IMR-90 (cell line): Measurements from ENCODE around the gene PSMG4. TPM values are rescaled to one million over a fixed set of nuclear protein-coding genes. Genes with fewer than 3 reads are reported as not detected.

ENCODE experiments used
- ATAC-seq: fragments of 200-7000 bp; cut with Tn5 transposase; 2 replicates; pipeline ENCODE4 v1.9.1; 2020; ENCODE audit warnings: low read depth, mild to moderate bottlenecking, moderate library complexity
- BruUV-seq: library from RNA; stranded (reverse); fragments of 400-500 nt; replicated peaks from 2 replicates; lab custom pipeline; 2021; lab: Mats Ljungman, UMichigan
- CTCF ChIA-PET: fragments of 300-600 bp; formaldehyde crosslinking; extraction: SDS; loops from one replicate; lab custom pipeline; 2021; ENCODE audit warnings: antibody characterized with exemption; lab: Yijun Ruan, JAX
- POLR2A ChIA-PET: fragments of 300-600 bp; sonication (Branson Sonifier 250); formaldehyde crosslinking; loops from one replicate; lab custom pipeline; 2022; ENCODE audit warnings: antibody characterized with exemption; ENCODE audit not compliant: unreplicated experiment; lab: Charles Lee
- DNase-seq: peaks from one replicate; pipeline ENCODE4 v3.0.0; 2013
- H2AFZ ChIP-seq: replicated peaks from 2 replicates; pipeline ENCODE3; 2013; ENCODE audit warnings: low read length, mild to moderate bottlenecking; ENCODE audit not compliant: poor library complexity
- H2AK5ac ChIP-seq: 2 replicates; pipeline ENCODE4 v1.6.1; 2013; ENCODE audit warnings: low read depth, low read length, inconsistent platforms
- H2AK9ac ChIP-seq: replicated peaks from 2 replicates; pipeline ENCODE3; 2013; ENCODE audit warnings: mild to moderate bottlenecking, low read depth, low read length, moderate library complexity; ENCODE audit not compliant: poor library complexity
- H2BK120ac ChIP-seq: 2 replicates; pipeline ENCODE4 v1.6.1; 2013; ENCODE audit warnings: low read depth, low read length, inconsistent platforms
- H2BK15ac ChIP-seq: 3 replicates; pipeline ENCODE4 v1.6.1; 2013; ENCODE audit warnings: low read depth, low read length, inconsistent platforms
- H2BK20ac ChIP-seq: 2 replicates; pipeline ENCODE4 v1.6.1; 2013; ENCODE audit warnings: low read depth, mild to moderate bottlenecking, inconsistent platforms, low read length, moderate library complexity
- H2BK5ac ChIP-seq: 2 replicates; pipeline ENCODE4 v1.6.1; 2013; ENCODE audit warnings: mild to moderate bottlenecking, low read depth, low read length, inconsistent platforms; ENCODE audit not compliant: poor library complexity, severe bottlenecking
- H3K14ac ChIP-seq: replicated peaks from 2 replicates; pipeline ENCODE4 v1.6.1; 2013; ENCODE audit warnings: low read depth, low read length, inconsistent platforms
- H3K18ac ChIP-seq: 2 replicates; pipeline ENCODE4 v1.6.1; 2013; ENCODE audit warnings: low read depth, low read length, control low read depth
- H3K23ac ChIP-seq: 2 replicates; pipeline ENCODE4 v1.6.1; 2013; ENCODE audit warnings: low read depth, low read length, inconsistent platforms
- H3K27ac ChIP-seq: 2 replicates; pipeline ENCODE4 v1.5.1; 2013; ENCODE audit warnings: mild to moderate bottlenecking, control low read depth, low read length; ENCODE audit not compliant: insufficient read depth
- H3K27me3 ChIP-seq: 2 replicates; pipeline ENCODE4 v1.6.1; 2013; ENCODE audit warnings: low read length; ENCODE audit not compliant: control insufficient read depth, insufficient read depth
- H3K36me3 ChIP-seq: 2 replicates; pipeline ENCODE4 v1.6.1; 2013; ENCODE audit warnings: low read length, mixed read lengths; ENCODE audit not compliant: control insufficient read depth, insufficient read depth
- H3K4ac ChIP-seq: 2 replicates; pipeline ENCODE4 v1.6.1; 2013; ENCODE audit warnings: low read depth, low read length, inconsistent platforms
- H3K4me1 ChIP-seq: 2 replicates; pipeline ENCODE4 v1.6.1; 2013; ENCODE audit warnings: low read length, mixed read lengths; ENCODE audit not compliant: control insufficient read depth, insufficient read depth
- H3K4me2 ChIP-seq: 2 replicates; pipeline ENCODE4 v1.6.1; 2013; ENCODE audit warnings: low read depth, mild to moderate bottlenecking, control low read depth, low read length, moderate library complexity
- H3K4me3 ChIP-seq: 2 replicates; pipeline ENCODE4 v1.5.1; 2013; ENCODE audit warnings: low read depth, mild to moderate bottlenecking, control low read depth, low read length, moderate library complexity; ENCODE audit not compliant: insufficient read depth
- H3K56ac ChIP-seq: 2 replicates; pipeline ENCODE4 v1.6.1; 2013; ENCODE audit warnings: low read length, inconsistent platforms; ENCODE audit not compliant: insufficient read depth; ENCODE audit errors: extremely low read depth
- H3K79me1 ChIP-seq, 2 experiments: 2 replicates each; pipeline ENCODE4 v1.6.1; 2013; ENCODE audit warnings: low read length in 2 of 2, inconsistent platforms in 1 of 2, low read depth in 1 of 2
- H3K9ac ChIP-seq: 2 replicates; pipeline ENCODE4 v1.6.1; 2013; ENCODE audit warnings: low read depth, low read length, control low read depth
- H3K9me1 ChIP-seq: 2 replicates; pipeline ENCODE4 v1.6.1; 2013; ENCODE audit warnings: low read length, inconsistent platforms; ENCODE audit not compliant: insufficient read depth
- H3K9me3 ChIP-seq: 2 replicates; pipeline ENCODE4 v1.6.1; 2013; ENCODE audit warnings: low read length; ENCODE audit not compliant: control insufficient read depth, insufficient read depth
- H4K20me1 ChIP-seq: 2 replicates; pipeline ENCODE4 v1.6.1; 2013; ENCODE audit warnings: low read length, inconsistent platforms; ENCODE audit not compliant: insufficient read depth
- H4K5ac ChIP-seq: 2 replicates; pipeline ENCODE4 v1.6.1; 2013; ENCODE audit warnings: mild to moderate bottlenecking, low read depth, low read length, control low read depth
- H4K8ac ChIP-seq, 2 experiments: 2 replicates each; pipeline ENCODE4 v1.6.1; 2013; ENCODE audit warnings: low read depth in 2 of 2, low read length in 2 of 2, control low read depth in 1 of 2, inconsistent platforms in 1 of 2
- H4K91ac ChIP-seq: 2 replicates; pipeline ENCODE4 v1.6.1; 2013; ENCODE audit warnings: low read depth, low read length, inconsistent platforms; ENCODE audit not compliant: insufficient read depth
- BHLHE40 ChIP-seq: fragments of 150-350 bp; IDR thresholded peaks from 2 replicates; pipeline ENCODE4 v1.6.1; 2016; ENCODE audit warnings: mild to moderate bottlenecking, low read depth, low read length
- CEBPB ChIP-seq: IDR thresholded peaks from 2 replicates; pipeline ENCODE4 v1.6.1; 2012; ENCODE audit warnings: low read depth, low read length, improper control_type of control experiment
- CHD1 ChIP-seq: IDR thresholded peaks from 2 replicates; pipeline ENCODE4 v1.6.1; 2012; ENCODE audit warnings: low read depth, low read length, improper control_type of control experiment
- FOS ChIP-seq: fragments of 150-350 bp; IDR thresholded peaks from 2 replicates; pipeline ENCODE4 v1.6.1; 2016; ENCODE audit warnings: low read depth, low read length
- MAFK ChIP-seq: IDR thresholded peaks from 2 replicates; pipeline ENCODE4 v1.6.1; 2012; ENCODE audit warnings: low read depth, low read length, improper control_type of control experiment
- MAZ ChIP-seq: IDR thresholded peaks from 2 replicates; pipeline ENCODE4 v1.6.1; 2012; ENCODE audit warnings: low read depth, mild to moderate bottlenecking, low read length, improper control_type of control experiment, moderate library complexity, borderline replicate concordance
- MXI1 ChIP-seq: IDR thresholded peaks from 2 replicates; pipeline ENCODE4 v1.6.1; 2012; ENCODE audit warnings: low read depth, mild to moderate bottlenecking, low read length, moderate library complexity, borderline replicate concordance
- NFE2L2 ChIP-seq: fragments of 150-350 bp; IDR thresholded peaks from 2 replicates; pipeline ENCODE4 v1.6.1; 2016; ENCODE audit warnings: low read depth, mild to moderate bottlenecking, low read length
- POLR2A ChIP-seq: IDR thresholded peaks from 2 replicates; pipeline ENCODE4 v1.6.1; 2012; ENCODE audit warnings: mild to moderate bottlenecking, low read depth, low read length
- RAD21 ChIP-seq: IDR thresholded peaks from 2 replicates; pipeline ENCODE4 v1.6.1; 2012; ENCODE audit warnings: low read length, improper control_type of control experiment
- RCOR1 ChIP-seq: IDR thresholded peaks from 2 replicates; pipeline ENCODE4 v1.6.1; 2012; ENCODE audit warnings: mild to moderate bottlenecking, low read length, improper control_type of control experiment; ENCODE audit not compliant: insufficient replicate concordance
- RFX5 ChIP-seq: IDR thresholded peaks from 2 replicates; pipeline ENCODE4 v1.8.0; 2012; ENCODE audit warnings: low read depth, mild to moderate bottlenecking, low read length, moderate library complexity
- SMC3 ChIP-seq: fragments of 150-350 bp; IDR thresholded peaks from 2 replicates; pipeline ENCODE4 v1.6.1; 2016; ENCODE audit warnings: low read depth, mild to moderate bottlenecking, antibody characterized with exemption, low read length, moderate library complexity
- WGBS, 2 experiments: methylation state at CpG; one replicate each; pipeline versions ENCODE4 v1.1.5 to v1.1.7; 2013; ENCODE audit warnings: missing lambda C conversion rate in 2 of 2; ENCODE audit not compliant: insufficient read length in 1 of 2; ENCODE audit errors: extremely low coverage in 2 of 2; 5-methylcytosine and 5-hydroxymethylcytosine counted together
- dilution Hi-C: fragments of 300-500 bp; cut with HindIII; formaldehyde crosslinking; loops from one replicate; pipeline ENCODE4 v1.14.3; 2018; ENCODE audit warnings: low sequenced_read_pairs; ENCODE audit not compliant: unreplicated experiment
- in situ Hi-C: fragments of 300-500 bp; cut with MboI; formaldehyde crosslinking; loops from 3 replicates; pipeline ENCODE4 v1.14.3; 2019; ENCODE audit warnings: low sequenced_read_pairs, inconsistent platforms, mixed read lengths
- intact Hi-C: fragments of 100-400 bp; cut with micrococcal nuclease; formaldehyde crosslinking; loops from 2 replicates; pipeline ENCODE4 v1.10.0; 2022
- polyA plus RNA-seq, 3 experiments: library from polyadenylated mRNA; depleted of rRNA; stranded (reverse); fragments of >200 nt; gene quantifications; 2 replicates each; pipeline ENCODE4 v1.2.3, GENCODE V29; 2012; ENCODE audit warnings: low replicate concordance in 1 of 3
- total RNA-seq: library from RNA; depleted of rRNA; stranded (reverse); fragments of >200 nt; gene quantifications from 2 replicates; pipeline ENCODE4 v1.2.3, GENCODE V29; 2012
- TF ChIP-seq, protein P1 (sequence below): conservative IDR thresholded peaks from 2 replicates; pipeline ENCODE4 v1.5.1; 2012; ENCODE audit warnings: mild to moderate bottlenecking, low read depth, low read length, improper control_type of control experiment
- TF ChIP-seq, protein P2 (sequence below): fragments of 150-350 bp; IDR thresholded peaks from 2 replicates; pipeline ENCODE4 v1.6.1; 2017; ENCODE audit warnings: mild to moderate bottlenecking, antibody characterized with exemption, low read length, low read depth
- TF ChIP-seq, protein P3 (sequence below): fragments of 150-350 bp; IDR thresholded peaks from 2 replicates; pipeline ENCODE4 v1.6.1; 2016; ENCODE audit warnings: low read depth, mild to moderate bottlenecking, low read length, moderate library complexity, borderline replicate concordance

PSMG4 gene
- total and polyA plus RNA-seq, 2 of the 4 experiments (the other 2 are of a cell fraction): 5.6 to 13.4 TPM

DNA sequence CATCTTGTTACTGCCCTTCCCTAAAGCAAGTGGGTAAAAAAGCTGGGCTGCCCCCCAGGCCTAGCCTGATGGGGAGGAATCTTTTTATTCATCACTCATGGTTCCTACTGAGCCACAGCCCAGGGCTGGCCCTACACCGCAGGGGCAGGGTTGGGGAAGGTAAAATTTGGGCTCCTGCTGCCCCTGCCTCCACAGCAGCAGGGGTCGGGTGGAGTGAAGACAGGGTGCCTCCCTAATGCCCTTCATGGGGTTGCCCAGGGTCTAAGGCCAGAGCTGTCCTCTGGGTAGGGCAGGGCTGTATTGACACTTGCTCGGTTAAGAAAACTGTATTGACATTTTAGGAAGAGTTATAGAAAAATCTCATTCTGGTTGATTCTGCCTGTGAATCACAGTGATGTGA, 8.9 kb upstream of the PSMG4 start:
- no peak overlapping the region for H3K18ac ChIP-seq
- no peaks in the 10 kb centered on the region for H4K20me1 ChIP-seq
- ChIA-PET POLR2A (no interaction called here), CTCF (interaction anchor here (0.8 kb wide), 1 partner anchor 37 kb away, joined by 4 read pairs; no protein-coding TSS in a partner anchor)
- no peak overlapping the region for H3K27ac ChIP-seq
- no peak for ATAC-seq
- H3K27me3 ChIP-seq: no peaks in the 10 kb centered on the region
- H3K79me1 ChIP-seq: no peaks in the 10 kb centered on the region
- DNase-seq: no peak
- peak overlapping the region; percentile 17 for H2AK9ac ChIP-seq
- H3K4ac ChIP-seq: no peak overlapping the region
- dilution Hi-C loops (no loop called here), in situ Hi-C loops (loop anchor here (5.0 to 10.0 kb wide), 2 partner anchors 123 to 255 kb away; partner anchors contain the start of gene NQO2), intact Hi-C loops (no loop called here)
- H3K36me3 ChIP-seq: no peaks in the 10 kb centered on the region
- no peak overlapping the region for H3K9ac ChIP-seq
- no peak overlapping the region for H3K4me2 ChIP-seq
- no TSS peak for BruUV-seq
- peak overlapping the region; percentile 16 for H2BK5ac ChIP-seq
- WGBS, 2 experiments: no CpG with 5 or more reads among the region's 3 CpGs
- peak overlapping the region; percentile 73; the same call in 1 of the 2 replicates for H2AK5ac ChIP-seq
- H4K5ac ChIP-seq: no peak overlapping the region
- peak overlapping the region; percentile 29; the same call in 1 of the 2 replicates for H2BK120ac ChIP-seq
- H3K9me1 ChIP-seq: peaks cover 10% of the 10 kb centered on the region
- H2BK15ac ChIP-seq: 0 out of 3 replicates have a peak overlapping the region, but pooled peaks have one; percentile 26
- no peak overlapping the region for H3K56ac ChIP-seq
- no peak overlapping the region for H3K4me3 ChIP-seq
- peak overlapping the region; percentile 18 for H2AFZ ChIP-seq
- TF ChIP-seq, protein P1, sequence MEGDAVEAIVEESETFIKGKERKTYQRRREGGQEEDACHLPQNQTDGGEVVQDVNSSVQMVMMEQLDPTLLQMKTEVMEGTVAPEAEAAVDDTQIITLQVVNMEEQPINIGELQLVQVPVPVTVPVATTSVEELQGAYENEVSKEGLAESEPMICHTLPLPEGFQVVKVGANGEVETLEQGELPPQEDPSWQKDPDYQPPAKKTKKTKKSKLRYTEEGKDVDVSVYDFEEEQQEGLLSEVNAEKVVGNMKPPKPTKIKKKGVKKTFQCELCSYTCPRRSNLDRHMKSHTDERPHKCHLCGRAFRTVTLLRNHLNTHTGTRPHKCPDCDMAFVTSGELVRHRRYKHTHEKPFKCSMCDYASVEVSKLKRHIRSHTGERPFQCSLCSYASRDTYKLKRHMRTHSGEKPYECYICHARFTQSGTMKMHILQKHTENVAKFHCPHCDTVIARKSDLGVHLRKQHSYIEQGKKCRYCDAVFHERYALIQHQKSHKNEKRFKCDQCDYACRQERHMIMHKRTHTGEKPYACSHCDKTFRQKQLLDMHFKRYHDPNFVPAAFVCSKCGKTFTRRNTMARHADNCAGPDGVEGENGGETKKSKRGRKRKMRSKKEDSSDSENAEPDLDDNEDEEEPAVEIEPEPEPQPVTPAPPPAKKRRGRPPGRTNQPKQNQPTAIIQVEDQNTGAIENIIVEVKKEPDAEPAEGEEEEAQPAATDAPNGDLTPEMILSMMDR: no peak
- TF ChIP-seq MAZ (no peak), RAD21 (no peak), RFX5 (no peak), SMC3 (no peak), MXI1 (no peak), POLR2A (no peak), CHD1 (no peak), NFE2L2 (no peak), BHLHE40 (no peak), FOS (no peak), MAFK (no peak), RCOR1 (no peak), CEBPB (no peak)
- TF ChIP-seq, protein P2, sequence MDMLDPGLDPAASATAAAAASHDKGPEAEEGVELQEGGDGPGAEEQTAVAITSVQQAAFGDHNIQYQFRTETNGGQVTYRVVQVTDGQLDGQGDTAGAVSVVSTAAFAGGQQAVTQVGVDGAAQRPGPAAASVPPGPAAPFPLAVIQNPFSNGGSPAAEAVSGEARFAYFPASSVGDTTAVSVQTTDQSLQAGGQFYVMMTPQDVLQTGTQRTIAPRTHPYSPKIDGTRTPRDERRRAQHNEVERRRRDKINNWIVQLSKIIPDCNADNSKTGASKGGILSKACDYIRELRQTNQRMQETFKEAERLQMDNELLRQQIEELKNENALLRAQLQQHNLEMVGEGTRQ: no peak
- TF ChIP-seq, protein P3, sequence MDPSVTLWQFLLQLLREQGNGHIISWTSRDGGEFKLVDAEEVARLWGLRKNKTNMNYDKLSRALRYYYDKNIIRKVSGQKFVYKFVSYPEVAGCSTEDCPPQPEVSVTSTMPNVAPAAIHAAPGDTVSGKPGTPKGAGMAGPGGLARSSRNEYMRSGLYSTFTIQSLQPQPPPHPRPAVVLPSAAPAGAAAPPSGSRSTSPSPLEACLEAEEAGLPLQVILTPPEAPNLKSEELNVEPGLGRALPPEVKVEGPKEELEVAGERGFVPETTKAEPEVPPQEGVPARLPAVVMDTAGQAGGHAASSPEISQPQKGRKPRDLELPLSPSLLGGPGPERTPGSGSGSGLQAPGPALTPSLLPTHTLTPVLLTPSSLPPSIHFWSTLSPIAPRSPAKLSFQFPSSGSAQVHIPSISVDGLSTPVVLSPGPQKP: no peak
- H2BK20ac ChIP-seq: no peak overlapping the region
- no peaks in the 10 kb centered on the region for H3K9me3 ChIP-seq
- H4K8ac ChIP-seq: no peak overlapping the region; a peak in 1 of 4 replicates
- H3K4me1 ChIP-seq: peaks cover 13% of the 10 kb centered on the region
- peak overlapping the region; percentile 4; the same call in 1 of the 2 replicates for H3K14ac ChIP-seq
- H4K91ac ChIP-seq: 0 out of 2 replicates have a peak overlapping the region, but pooled peaks have one; percentile 32
- no peak overlapping the region for H3K23ac ChIP-seq
